ENCODE measurements around the gene OSGEP.

The OSGEP gene

GRCh38 chr14:20486684-20487395, 32.2 kb upstream of the OSGEP start:
- H2AFZ ChIP-seq (ENCODE audit: low read depth, low read length), result no peak overlapping the region
- peaks cover 2% of the 10 kb centered on the region for H3K9me3 ChIP-seq (ENCODE audit: low read length)
- H3K4me1 ChIP-seq (ENCODE audit: insufficient read depth, low read length), result peaks cover 2% of the 10 kb centered on the region
- peaks cover 4% of the 10 kb centered on the region for H3K27me3 ChIP-seq (ENCODE audit: insufficient read depth, low read length)
- H3K4me3 ChIP-seq (ENCODE audit: low read length), result no peak overlapping the region
- no peaks in the 10 kb centered on the region for H3K36me3 ChIP-seq (ENCODE audit: insufficient read depth, low read length)

- no peak overlapping the region for H3K4me3 ChIP-seq (ENCODE audit: low read length)
- peaks cover 4% of the 10 kb centered on the region for H3K27me3 ChIP-seq (ENCODE audit: insufficient read depth, low read length)
- H3K36me3 ChIP-seq (ENCODE audit: insufficient read depth, low read length), result no peaks in the 10 kb centered on the region
- H3K9me3 ChIP-seq (ENCODE audit: low read length), result peaks cover 2% of the 10 kb centered on the region
- H2AFZ ChIP-seq (ENCODE audit: low read depth, low read length), result no peak overlapping the region
- H3K4me1 ChIP-seq (ENCODE audit: insufficient read depth, low read length), result peaks cover 2% of the 10 kb centered on the region
These were observed 31.3 kb upstream of the OSGEP start for GRCh38 chr14:20485900-20486299.

GRCh38 chr14:20482382-20482781, 27.8 kb upstream of the OSGEP start:
- peaks cover 2% of the 10 kb centered on the region for H3K9me3 ChIP-seq (ENCODE audit: low read length)
- H3K27me3 ChIP-seq (ENCODE audit: insufficient read depth, low read length), result no peaks in the 10 kb centered on the region
- no peak overlapping the region for H2AFZ ChIP-seq (ENCODE audit: low read depth, low read length)
- peaks cover 3% of the 10 kb centered on the region for H3K36me3 ChIP-seq (ENCODE audit: insufficient read depth, low read length)
- H3K4me3 ChIP-seq (ENCODE audit: low read length), result no peak overlapping the region
- H3K4me1 ChIP-seq (ENCODE audit: insufficient read depth, low read length), result no peaks in the 10 kb centered on the region

- Histone ChIP-seq H3K9me3 (ENCODE audit: low read length) (no peaks in the 10 kb centered on the region), H2AFZ (ENCODE audit: low read depth, low read length) (no peak overlapping the region), H3K4me1 (ENCODE audit: insufficient read depth, low read length) (no peaks in the 10 kb centered on the region), H3K27me3 (ENCODE audit: insufficient read depth, low read length) (no peaks in the 10 kb centered on the region), H3K36me3 (ENCODE audit: insufficient read depth, low read length) (peaks cover 29% of the 10 kb centered on the region), H3K4me3 (ENCODE audit: low read length) (no peak overlapping the region)
These were observed 24.3 kb upstream of the OSGEP start for GRCh38 chr14:20478894-20479293.

- H3K4me1 ChIP-seq (ENCODE audit: insufficient read depth, low read length), result no peaks in the 10 kb centered on the region
- no peaks in the 10 kb centered on the region for H3K27me3 ChIP-seq (ENCODE audit: insufficient read depth, low read length)
- H3K36me3 ChIP-seq (ENCODE audit: insufficient read depth, low read length), result peaks cover 33% of the 10 kb centered on the region
- H3K4me3 ChIP-seq (ENCODE audit: low read length), result no peak overlapping the region
- H3K9me3 ChIP-seq (ENCODE audit: low read length), result no peaks in the 10 kb centered on the region
- no peak overlapping the region for H2AFZ ChIP-seq (ENCODE audit: low read depth, low read length)
These were observed 22.7 kb upstream of the OSGEP start for GRCh38 chr14:20477211-20477876.

- no peaks in the 10 kb centered on the region for H3K27me3 ChIP-seq (ENCODE audit: insufficient read depth, low read length)
- no peaks in the 10 kb centered on the region for H3K4me1 ChIP-seq (ENCODE audit: insufficient read depth, low read length)
- no peak overlapping the region for H2AFZ ChIP-seq (ENCODE audit: low read depth, low read length)
- H3K36me3 ChIP-seq (ENCODE audit: insufficient read depth, low read length), result peaks cover 33% of the 10 kb centered on the region
- H3K4me3 ChIP-seq (ENCODE audit: low read length), result no peak overlapping the region
- no peaks in the 10 kb centered on the region for H3K9me3 ChIP-seq (ENCODE audit: low read length)
These were observed 22.2 kb upstream of the OSGEP start for GRCh38 chr14:20476776-20477175.

- Histone ChIP-seq H3K36me3 (ENCODE audit: insufficient read depth, low read length) (peaks cover 32% of the 10 kb centered on the region), H3K27me3 (ENCODE audit: insufficient read depth, low read length) (no peaks in the 10 kb centered on the region), H3K4me3 (ENCODE audit: low read length) (no peak overlapping the region)
These were observed 18.0 kb upstream of the OSGEP start for GRCh38 chr14:20472536-20473169.

GRCh38 chr14:20470603-20470901, 15.9 kb upstream of the OSGEP start:
- H3K9me3 ChIP-seq (ENCODE audit: low read length), result no peaks in the 10 kb centered on the region
- peaks cover 13% of the 10 kb centered on the region for H3K4me1 ChIP-seq (ENCODE audit: insufficient read depth, low read length)
- peak overlapping the region; percentile 57 for H2AFZ ChIP-seq (ENCODE audit: low read depth, low read length)
- H3K27me3 ChIP-seq (ENCODE audit: insufficient read depth, low read length), result peaks cover 4% of the 10 kb centered on the region
- H3K36me3 ChIP-seq (ENCODE audit: insufficient read depth, low read length), result peaks cover 17% of the 10 kb centered on the region
- H3K4me3 ChIP-seq (ENCODE audit: low read length), result peak overlapping the region; percentile 60

More at GRCh38 chr14:20472536-20473169, 18.0 kb upstream of the OSGEP start:
- Histone ChIP-seq H2AFZ (ENCODE audit: low read depth, low read length) (no peak overlapping the region), H3K9me3 (ENCODE audit: low read length) (no peaks in the 10 kb centered on the region), H3K4me1 (ENCODE audit: insufficient read depth, low read length) (peaks cover 13% of the 10 kb centered on the region)

- H3K36me3 ChIP-seq (ENCODE audit: insufficient read depth, low read length), result peaks cover 12% of the 10 kb centered on the region
- H3K4me3 ChIP-seq (ENCODE audit: low read length), result peak overlapping the region; percentile 60
- peak overlapping the region; percentile 57 for H2AFZ ChIP-seq (ENCODE audit: low read depth, low read length)
- peaks cover 4% of the 10 kb centered on the region for H3K27me3 ChIP-seq (ENCODE audit: insufficient read depth, low read length)
- no peaks in the 10 kb centered on the region for H3K9me3 ChIP-seq (ENCODE audit: low read length)
- peaks cover 13% of the 10 kb centered on the region for H3K4me1 ChIP-seq (ENCODE audit: insufficient read depth, low read length)
These were observed 15.4 kb upstream of the OSGEP start for GRCh38 chr14:20469890-20470602.

- H3K27me3 ChIP-seq (ENCODE audit: insufficient read depth, low read length), result peaks cover 4% of the 10 kb centered on the region
- H3K9me3 ChIP-seq (ENCODE audit: low read length), result no peaks in the 10 kb centered on the region
- H3K36me3 ChIP-seq (ENCODE audit: insufficient read depth, low read length), result peaks cover 6% of the 10 kb centered on the region
- H3K4me3 ChIP-seq (ENCODE audit: low read length), result peak within 1 kb of the TSS; percentile 60
- H3K4me1 ChIP-seq (ENCODE audit: insufficient read depth, low read length), result peaks cover 13% of the 10 kb centered on the region
- H2AFZ ChIP-seq (ENCODE audit: low read depth, low read length), result peak within 1 kb of the TSS; percentile 57
These were observed 14.8 kb upstream of the OSGEP start, which contains the start of gene PNP for GRCh38 chr14:20469242-20469889. TSS of gene PNP (plus strand) at chr14:20469406. CDS start at chr14:20469525, 119 bp downstream.

GRCh38 chr14:20468764-20469241, 14.2 kb upstream of the OSGEP start:
- Histone ChIP-seq H3K4me1 (ENCODE audit: insufficient read depth, low read length) (peaks cover 13% of the 10 kb centered on the region), H3K4me3 (ENCODE audit: low read length) (peak overlapping the region; percentile 60), H2AFZ (ENCODE audit: low read depth, low read length) (peak overlapping the region; percentile 57), H3K9me3 (ENCODE audit: low read length) (no peaks in the 10 kb centered on the region), H3K27me3 (ENCODE audit: insufficient read depth, low read length) (peaks cover 4% of the 10 kb centered on the region), H3K36me3 (ENCODE audit: insufficient read depth, low read length) (peaks cover 4% of the 10 kb centered on the region)

GRCh38 chr14:20461225-20462141, 6.9 kb upstream of the OSGEP start, which contains the start of gene PIP4P1:
TSS of gene PIP4P1 (minus strand) at chr14:20461434. CDS start at chr14:20461325, 109 bp downstream.
- H3K4me1 ChIP-seq (ENCODE audit: insufficient read depth, low read length), result peaks cover 26% of the 10 kb centered on the region
- H3K27me3 ChIP-seq (ENCODE audit: insufficient read depth, low read length), result peaks cover 3% of the 10 kb centered on the region

More at GRCh38 chr14:20461225-20462141, 6.9 kb upstream of the OSGEP start, which contains the start of gene PIP4P1:
- no peaks in the 10 kb centered on the region for H3K9me3 ChIP-seq (ENCODE audit: low read length)
- peaks cover 36% of the 10 kb centered on the region for H3K36me3 ChIP-seq (ENCODE audit: insufficient read depth, low read length)
- H2AFZ ChIP-seq (ENCODE audit: low read depth, low read length), result no peak within 1 kb of the TSS
- H3K4me3 ChIP-seq (ENCODE audit: low read length), result peak within 1 kb of the TSS; percentile 97
